WTC11 (cell line): ENCODE measurements around the gene STXBP5. TPM values are rescaled to one million over a fixed set of nuclear protein-coding genes. Genes with fewer than 3 reads are reported as not detected.

Experiments used
- ATAC-seq: fragments of 200-7000 bp; cut with Tn5 transposase; 2 replicates; pipeline ENCODE4 v1.10.0; 2021; ENCODE audit warnings: mild to moderate bottlenecking, moderate library complexity
- CTCF ChIA-PET: fragments of 300-600 bp; sonication (Branson Sonifier 250); formaldehyde crosslinking; loops from one replicate; lab custom pipeline; 2021; ENCODE audit warnings: antibody characterized with exemption; lab: Charles Lee
- POLR2A ChIA-PET: fragments of 350-600 bp; sonication (Branson Sonifier 250); formaldehyde crosslinking; loops from one replicate; lab custom pipeline; 2021; ENCODE audit warnings: antibody characterized with exemption; lab: Charles Lee
- DNase-seq: peaks from one replicate; pipeline ENCODE4 v3.0.0; 2021; ENCODE audit warnings: low spot score
- H3K27ac Mint-ChIP-seq: 2 replicates; pipeline ENCODE4 v1.8.0; 2021; ENCODE audit warnings: mixed read lengths
- H3K27me3 Mint-ChIP-seq: 2 replicates; pipeline ENCODE4 v1.8.0; 2021; ENCODE audit warnings: low read depth, mild to moderate bottlenecking, moderate library complexity, mixed read lengths
- H3K36me3 Mint-ChIP-seq: 2 replicates; pipeline ENCODE4 v1.8.0; 2021; ENCODE audit warnings: mixed read lengths
- H3K4me1 Mint-ChIP-seq: 2 replicates; pipeline ENCODE4 v1.8.0; 2022; ENCODE audit warnings: mixed read lengths
- H3K4me3 Mint-ChIP-seq: 2 replicates; pipeline ENCODE4 v1.8.0; 2021; ENCODE audit warnings: mild to moderate bottlenecking, moderate library complexity, mixed read lengths
- H3K9me3 Mint-ChIP-seq: 2 replicates; pipeline ENCODE4 v1.8.0; 2021; ENCODE audit warnings: mixed read lengths
- CREB1 ChIP-seq: sonication (generic); formaldehyde crosslinking; IDR thresholded peaks from 2 replicates; pipeline ENCODE4 v1.8.0; 2023; ENCODE audit warnings: mild to moderate bottlenecking, missing genetic modification reagents
- FOXK1 ChIP-seq: sonication (generic); formaldehyde crosslinking; IDR thresholded peaks from 2 replicates; pipeline ENCODE4 v1.8.0; 2022; ENCODE audit warnings: mild to moderate bottlenecking, moderate library complexity, missing genetic modification reagents
- GRHL2 ChIP-seq: fragments of 250-450 bp; sonication (Bioruptor Pico); IDR thresholded peaks from 2 replicates; pipeline ENCODE4 v1.8.0; 2022; ENCODE audit warnings: mild to moderate bottlenecking, moderate library complexity; ENCODE audit not compliant: insufficient replicate concordance, severe bottlenecking
- JAZF1 ChIP-seq: fragments of 250-450 bp; sonication (Bioruptor Pico); IDR thresholded peaks from 2 replicates; pipeline ENCODE4 v1.9.0; 2021; ENCODE audit warnings: moderate library complexity, mild to moderate bottlenecking, inconsistent platforms
- MXD4 ChIP-seq: fragments of 250-450 bp; sonication (Bioruptor Pico); IDR thresholded peaks from 2 replicates; pipeline ENCODE4 v1.8.0; 2021; ENCODE audit warnings: mild to moderate bottlenecking, moderate library complexity, borderline replicate concordance
- NFATC4 ChIP-seq: fragments of 250-450 bp; sonication (Bioruptor Pico); IDR thresholded peaks from 2 replicates; pipeline ENCODE4 v1.9.0; 2021; ENCODE audit warnings: mild to moderate bottlenecking
- NR2C2 ChIP-seq: sonication (generic); formaldehyde crosslinking; IDR thresholded peaks from 2 replicates; pipeline ENCODE4 v1.8.0; 2022; ENCODE audit warnings: mild to moderate bottlenecking, missing genetic modification reagents
- SMAD3 ChIP-seq: sonication (generic); formaldehyde crosslinking; IDR thresholded peaks from 2 replicates; pipeline ENCODE4 v1.8.0; 2022; ENCODE audit warnings: missing genetic modification reagents, mild to moderate bottlenecking, borderline replicate concordance
- TP53 ChIP-seq: sonication (generic); formaldehyde crosslinking; IDR thresholded peaks from 2 replicates; pipeline ENCODE4 v1.8.1; 2023; ENCODE audit warnings: mild to moderate bottlenecking, missing genetic modification reagents
- ZBTB21 ChIP-seq: sonication (generic); formaldehyde crosslinking; IDR thresholded peaks from 2 replicates; pipeline ENCODE4 v1.8.1; 2023; ENCODE audit warnings: mild to moderate bottlenecking, missing genetic modification reagents, borderline replicate concordance
- ZNF232 ChIP-seq: sonication (generic); formaldehyde crosslinking; IDR thresholded peaks from 2 replicates; pipeline ENCODE4 v1.8.0; 2022; ENCODE audit warnings: mild to moderate bottlenecking, missing genetic modification reagents
- total RNA-seq: library from RNA; stranded (reverse); gene quantifications from 3 replicates; pipeline ENCODE4 v1.2.3, GENCODE V29; 2021
- TF ChIP-seq, protein P1 (sequence below): sonication (generic); formaldehyde crosslinking; IDR thresholded peaks from 2 replicates; pipeline ENCODE4 v1.8.0; 2023; ENCODE audit warnings: missing genetic modification reagents, mild to moderate bottlenecking, borderline replicate concordance
- TF ChIP-seq, protein P2 (sequence below): sonication (generic); formaldehyde crosslinking; IDR thresholded peaks from 2 replicates; pipeline ENCODE4 v1.8.1; 2022; ENCODE audit warnings: low read depth, missing genetic modification reagents, borderline replicate concordance
- TF ChIP-seq, protein P3 (sequence below): sonication (generic); formaldehyde crosslinking; IDR thresholded peaks from 2 replicates; pipeline ENCODE4 v1.8.1; 2022; ENCODE audit warnings: missing genetic modification reagents, borderline replicate concordance
- TF ChIP-seq, protein P4 (sequence below): sonication (generic); formaldehyde crosslinking; IDR thresholded peaks from 2 replicates; pipeline ENCODE4 v1.8.0; 2022; ENCODE audit warnings: mild to moderate bottlenecking, missing genetic modification reagents
- TF ChIP-seq, protein P5 (sequence below): sonication (generic); formaldehyde crosslinking; IDR thresholded peaks from 2 replicates; pipeline ENCODE4 v1.8.0; 2022; ENCODE audit warnings: mild to moderate bottlenecking, missing genetic modification reagents
- TF ChIP-seq, protein P6 (sequence below): sonication (generic); formaldehyde crosslinking; IDR thresholded peaks from 2 replicates; pipeline ENCODE4 v1.8.1; 2023; ENCODE audit warnings: mild to moderate bottlenecking, missing genetic modification reagents

The STXBP5 gene
- total RNA-seq, 1 experiment from 2014 or later: 13.2 TPM

DNA sequence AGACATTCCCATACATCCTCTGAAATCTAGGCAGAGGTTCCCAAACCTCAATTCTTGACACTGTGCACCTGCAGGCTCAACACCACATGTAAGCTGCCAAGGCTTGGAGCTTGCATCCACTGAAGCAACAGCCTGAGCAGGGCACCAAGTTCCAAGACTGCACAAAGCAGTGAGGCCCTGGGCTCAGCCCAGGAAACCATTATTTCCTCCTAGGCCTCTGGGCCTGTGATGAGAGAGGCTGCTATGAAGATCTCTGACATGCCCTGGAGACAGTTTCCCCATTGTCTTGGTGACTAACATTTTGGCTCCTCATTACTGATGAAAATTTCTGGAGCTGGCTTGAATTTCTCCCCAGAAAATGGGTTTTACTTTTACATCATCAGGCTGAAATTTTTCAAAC lies 196.8 kb downstream of the STXBP5 start (continued):
- TF ChIP-seq, protein P1, sequence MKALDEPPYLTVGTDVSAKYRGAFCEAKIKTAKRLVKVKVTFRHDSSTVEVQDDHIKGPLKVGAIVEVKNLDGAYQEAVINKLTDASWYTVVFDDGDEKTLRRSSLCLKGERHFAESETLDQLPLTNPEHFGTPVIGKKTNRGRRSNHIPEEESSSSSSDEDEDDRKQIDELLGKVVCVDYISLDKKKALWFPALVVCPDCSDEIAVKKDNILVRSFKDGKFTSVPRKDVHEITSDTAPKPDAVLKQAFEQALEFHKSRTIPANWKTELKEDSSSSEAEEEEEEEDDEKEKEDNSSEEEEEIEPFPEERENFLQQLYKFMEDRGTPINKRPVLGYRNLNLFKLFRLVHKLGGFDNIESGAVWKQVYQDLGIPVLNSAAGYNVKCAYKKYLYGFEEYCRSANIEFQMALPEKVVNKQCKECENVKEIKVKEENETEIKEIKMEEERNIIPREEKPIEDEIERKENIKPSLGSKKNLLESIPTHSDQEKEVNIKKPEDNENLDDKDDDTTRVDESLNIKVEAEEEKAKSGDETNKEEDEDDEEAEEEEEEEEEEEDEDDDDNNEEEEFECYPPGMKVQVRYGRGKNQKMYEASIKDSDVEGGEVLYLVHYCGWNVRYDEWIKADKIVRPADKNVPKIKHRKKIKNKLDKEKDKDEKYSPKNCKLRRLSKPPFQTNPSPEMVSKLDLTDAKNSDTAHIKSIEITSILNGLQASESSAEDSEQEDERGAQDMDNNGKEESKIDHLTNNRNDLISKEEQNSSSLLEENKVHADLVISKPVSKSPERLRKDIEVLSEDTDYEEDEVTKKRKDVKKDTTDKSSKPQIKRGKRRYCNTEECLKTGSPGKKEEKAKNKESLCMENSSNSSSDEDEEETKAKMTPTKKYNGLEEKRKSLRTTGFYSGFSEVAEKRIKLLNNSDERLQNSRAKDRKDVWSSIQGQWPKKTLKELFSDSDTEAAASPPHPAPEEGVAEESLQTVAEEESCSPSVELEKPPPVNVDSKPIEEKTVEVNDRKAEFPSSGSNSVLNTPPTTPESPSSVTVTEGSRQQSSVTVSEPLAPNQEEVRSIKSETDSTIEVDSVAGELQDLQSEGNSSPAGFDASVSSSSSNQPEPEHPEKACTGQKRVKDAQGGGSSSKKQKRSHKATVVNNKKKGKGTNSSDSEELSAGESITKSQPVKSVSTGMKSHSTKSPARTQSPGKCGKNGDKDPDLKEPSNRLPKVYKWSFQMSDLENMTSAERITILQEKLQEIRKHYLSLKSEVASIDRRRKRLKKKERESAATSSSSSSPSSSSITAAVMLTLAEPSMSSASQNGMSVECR (CRISPR knock-in tag): no peak
- TF ChIP-seq FOXK1 (no peak), NR2C2 (CRISPR knock-in tag) (no peak), ZBTB21 (CRISPR knock-in tag) (no peak)

DNA sequence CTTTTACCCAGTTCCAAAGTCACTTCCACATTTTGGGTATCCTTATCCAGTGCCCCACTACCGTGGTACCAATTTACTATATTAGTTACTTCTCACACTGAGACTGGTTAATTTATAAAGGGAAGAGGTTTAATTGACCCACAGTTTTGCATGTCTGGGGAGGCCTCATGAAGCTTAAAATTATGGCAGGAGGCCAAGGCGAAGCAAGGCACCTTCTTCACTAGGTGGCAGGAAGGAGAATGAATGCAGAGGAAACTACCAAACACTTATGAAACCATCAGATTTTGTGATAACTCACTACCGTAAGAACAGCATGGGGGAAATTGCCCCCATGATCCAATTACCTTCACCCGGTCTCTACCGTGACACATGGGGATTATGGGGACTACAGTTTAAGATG lies 197.6 kb downstream of the STXBP5 start:
- H3K4me1 Mint-ChIP-seq: no peaks in the 10 kb centered on the region
- no peak for ATAC-seq
- H3K27ac Mint-ChIP-seq: no peak overlapping the region
- H3K9me3 Mint-ChIP-seq: peaks cover 42% of the 10 kb centered on the region
- ChIA-PET POLR2A (no interaction called here), CTCF (no interaction called here)
- no peaks in the 10 kb centered on the region for H3K27me3 Mint-ChIP-seq
- TF ChIP-seq MXD4 (CRISPR knock-in tag): no peak
- no peak for TF ChIP-seq NFATC4 (CRISPR knock-in tag)
- TF ChIP-seq ZNF232 (CRISPR knock-in tag): no peak
- no peak for TF ChIP-seq GRHL2 (CRISPR knock-in tag)
- TF ChIP-seq, protein P2, sequence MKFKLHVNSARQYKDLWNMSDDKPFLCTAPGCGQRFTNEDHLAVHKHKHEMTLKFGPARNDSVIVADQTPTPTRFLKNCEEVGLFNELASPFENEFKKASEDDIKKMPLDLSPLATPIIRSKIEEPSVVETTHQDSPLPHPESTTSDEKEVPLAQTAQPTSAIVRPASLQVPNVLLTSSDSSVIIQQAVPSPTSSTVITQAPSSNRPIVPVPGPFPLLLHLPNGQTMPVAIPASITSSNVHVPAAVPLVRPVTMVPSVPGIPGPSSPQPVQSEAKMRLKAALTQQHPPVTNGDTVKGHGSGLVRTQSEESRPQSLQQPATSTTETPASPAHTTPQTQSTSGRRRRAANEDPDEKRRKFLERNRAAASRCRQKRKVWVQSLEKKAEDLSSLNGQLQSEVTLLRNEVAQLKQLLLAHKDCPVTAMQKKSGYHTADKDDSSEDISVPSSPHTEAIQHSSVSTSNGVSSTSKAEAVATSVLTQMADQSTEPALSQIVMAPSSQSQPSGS (CRISPR knock-in tag): no peak
- no peak for TF ChIP-seq SMAD3 (CRISPR knock-in tag)
- TF ChIP-seq, protein P3, sequence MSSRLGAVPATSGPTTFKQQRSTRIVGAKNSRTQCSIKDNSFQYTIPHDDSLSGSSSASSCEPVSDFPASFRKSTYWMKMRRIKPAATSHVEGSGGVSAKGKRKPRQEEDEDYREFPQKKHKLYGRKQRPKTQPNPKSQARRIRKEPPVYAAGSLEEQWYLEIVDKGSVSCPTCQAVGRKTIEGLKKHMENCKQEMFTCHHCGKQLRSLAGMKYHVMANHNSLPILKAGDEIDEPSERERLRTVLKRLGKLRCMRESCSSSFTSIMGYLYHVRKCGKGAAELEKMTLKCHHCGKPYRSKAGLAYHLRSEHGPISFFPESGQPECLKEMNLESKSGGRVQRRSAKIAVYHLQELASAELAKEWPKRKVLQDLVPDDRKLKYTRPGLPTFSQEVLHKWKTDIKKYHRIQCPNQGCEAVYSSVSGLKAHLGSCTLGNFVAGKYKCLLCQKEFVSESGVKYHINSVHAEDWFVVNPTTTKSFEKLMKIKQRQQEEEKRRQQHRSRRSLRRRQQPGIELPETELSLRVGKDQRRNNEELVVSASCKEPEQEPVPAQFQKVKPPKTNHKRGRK (CRISPR knock-in tag): no peak
- no peak for TF ChIP-seq TP53
- no peak for TF ChIP-seq JAZF1 (CRISPR knock-in tag)
- DNase-seq: no peak
- peaks cover 24% of the 10 kb centered on the region for H3K36me3 Mint-ChIP-seq
- H3K4me3 Mint-ChIP-seq: no peak overlapping the region

DNA sequence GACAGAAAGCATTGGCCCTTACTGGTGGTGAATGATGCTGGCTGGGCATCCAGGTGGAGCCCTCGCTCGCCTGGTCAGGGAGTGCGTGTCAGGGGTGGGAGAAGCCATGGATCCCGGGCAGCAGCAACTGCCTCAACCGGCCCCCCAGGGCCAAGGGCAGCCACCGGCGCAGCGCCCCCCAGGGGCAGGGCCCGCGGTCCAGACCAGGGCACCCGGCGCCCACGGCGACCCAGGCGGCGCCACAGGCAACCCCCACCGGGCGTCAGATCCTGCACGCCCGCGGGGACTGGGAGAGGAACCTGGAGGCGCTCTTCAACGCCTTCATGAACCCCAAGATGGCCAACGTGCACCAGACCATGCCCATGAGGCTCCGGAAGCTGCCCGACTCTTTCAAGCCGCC lies 202.6 kb downstream of the STXBP5 start:
- no peaks in the 10 kb centered on the region for H3K27me3 Mint-ChIP-seq
- no peak overlapping the region for H3K4me3 Mint-ChIP-seq
- no peaks in the 10 kb centered on the region for H3K4me1 Mint-ChIP-seq
- H3K9me3 Mint-ChIP-seq: peaks cover 23% of the 10 kb centered on the region
- TF ChIP-seq, protein P4, sequence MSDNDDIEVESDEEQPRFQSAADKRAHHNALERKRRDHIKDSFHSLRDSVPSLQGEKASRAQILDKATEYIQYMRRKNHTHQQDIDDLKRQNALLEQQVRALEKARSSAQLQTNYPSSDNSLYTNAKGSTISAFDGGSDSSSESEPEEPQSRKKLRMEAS (CRISPR knock-in tag): no peak
- TF ChIP-seq, protein P5, sequence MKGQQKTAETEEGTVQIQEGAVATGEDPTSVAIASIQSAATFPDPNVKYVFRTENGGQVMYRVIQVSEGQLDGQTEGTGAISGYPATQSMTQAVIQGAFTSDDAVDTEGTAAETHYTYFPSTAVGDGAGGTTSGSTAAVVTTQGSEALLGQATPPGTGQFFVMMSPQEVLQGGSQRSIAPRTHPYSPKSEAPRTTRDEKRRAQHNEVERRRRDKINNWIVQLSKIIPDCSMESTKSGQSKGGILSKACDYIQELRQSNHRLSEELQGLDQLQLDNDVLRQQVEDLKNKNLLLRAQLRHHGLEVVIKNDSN (CRISPR knock-in tag): no peak
- TF ChIP-seq, protein P6, sequence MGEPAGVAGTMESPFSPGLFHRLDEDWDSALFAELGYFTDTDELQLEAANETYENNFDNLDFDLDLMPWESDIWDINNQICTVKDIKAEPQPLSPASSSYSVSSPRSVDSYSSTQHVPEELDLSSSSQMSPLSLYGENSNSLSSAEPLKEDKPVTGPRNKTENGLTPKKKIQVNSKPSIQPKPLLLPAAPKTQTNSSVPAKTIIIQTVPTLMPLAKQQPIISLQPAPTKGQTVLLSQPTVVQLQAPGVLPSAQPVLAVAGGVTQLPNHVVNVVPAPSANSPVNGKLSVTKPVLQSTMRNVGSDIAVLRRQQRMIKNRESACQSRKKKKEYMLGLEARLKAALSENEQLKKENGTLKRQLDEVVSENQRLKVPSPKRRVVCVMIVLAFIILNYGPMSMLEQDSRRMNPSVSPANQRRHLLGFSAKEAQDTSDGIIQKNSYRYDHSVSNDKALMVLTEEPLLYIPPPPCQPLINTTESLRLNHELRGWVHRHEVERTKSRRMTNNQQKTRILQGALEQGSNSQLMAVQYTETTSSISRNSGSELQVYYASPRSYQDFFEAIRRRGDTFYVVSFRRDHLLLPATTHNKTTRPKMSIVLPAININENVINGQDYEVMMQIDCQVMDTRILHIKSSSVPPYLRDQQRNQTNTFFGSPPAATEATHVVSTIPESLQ: no peak
- TF ChIP-seq CREB1 (CRISPR knock-in tag): no peak
- ChIA-PET CTCF (no interaction called here), POLR2A (no interaction called here)
- no peak for ATAC-seq
- no peak for DNase-seq
- H3K27ac Mint-ChIP-seq: no peak overlapping the region
- H3K36me3 Mint-ChIP-seq: peaks cover 5% of the 10 kb centered on the region
